Amygdala (tissue), 56 donors: ENCODE results near the gene PIGC.

Source experiments
- DNase-seq, 56 donors: peaks; one replicate each; lab custom pipeline; 2025; lab: John Stamatoyannopoulos, UW

Gene PIGC

DNA sequence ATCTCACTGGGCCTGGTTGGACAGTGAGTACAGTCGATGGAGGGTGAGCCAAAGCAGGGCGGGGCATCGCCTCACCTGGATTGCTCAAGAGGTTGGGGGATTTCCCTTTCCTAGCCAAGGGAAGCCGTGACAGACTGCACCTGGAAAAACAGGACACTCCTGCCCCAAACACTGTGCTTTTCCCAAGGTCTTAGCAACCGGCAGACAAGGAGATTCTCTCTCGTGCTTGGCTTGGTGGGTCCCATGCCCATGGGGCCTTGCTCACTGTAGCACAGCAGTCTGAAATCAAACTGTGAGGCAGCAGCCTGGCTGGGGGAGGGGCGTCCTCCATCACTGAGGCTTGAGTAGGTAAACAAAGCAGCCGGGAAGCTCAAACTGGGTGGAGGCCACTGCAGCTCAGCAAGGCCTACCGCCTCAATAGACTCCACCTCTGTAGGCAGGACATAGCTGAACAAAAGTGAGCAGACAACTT lies 12.1 kb downstream of the PIGC start:
- no peak for DNase-seq

DNA sequence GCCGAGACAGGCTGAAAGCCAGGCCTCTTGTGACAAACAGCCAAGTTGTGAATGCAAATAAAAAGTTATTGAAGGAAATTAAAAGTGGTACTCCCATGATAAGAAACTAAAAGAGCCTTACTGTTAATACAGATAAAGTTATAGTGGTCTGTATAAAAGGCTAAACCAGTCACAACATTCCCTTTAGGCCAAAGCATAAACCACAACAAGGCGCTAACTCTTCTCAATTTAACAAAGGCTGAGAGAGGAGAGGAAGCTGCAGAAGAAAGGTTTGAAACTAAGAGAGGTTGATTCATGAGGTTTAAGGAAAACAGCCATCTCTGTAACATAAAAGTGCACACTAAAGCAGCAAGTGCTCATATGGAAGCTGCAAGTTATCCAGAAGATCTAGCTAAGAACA lies 12.7 kb downstream of the PIGC start:
- DNase-seq = no peak

DNA sequence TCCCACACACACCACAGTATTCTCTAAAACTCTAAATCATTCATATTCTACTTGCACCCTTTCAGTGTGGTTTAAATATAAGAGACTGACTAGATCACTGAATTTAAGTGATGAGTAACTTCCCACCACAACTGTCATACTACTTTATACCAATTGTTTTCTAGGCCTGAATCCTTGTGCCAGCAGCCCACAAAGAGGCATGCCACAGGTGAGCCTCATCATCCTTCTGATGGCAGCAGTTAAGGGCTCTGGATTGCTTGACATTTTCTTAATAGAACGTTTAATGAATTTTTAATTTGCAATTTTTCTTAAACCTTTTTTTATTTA lies 13.8 kb downstream of the PIGC start:
- no peak for DNase-seq

DNA sequence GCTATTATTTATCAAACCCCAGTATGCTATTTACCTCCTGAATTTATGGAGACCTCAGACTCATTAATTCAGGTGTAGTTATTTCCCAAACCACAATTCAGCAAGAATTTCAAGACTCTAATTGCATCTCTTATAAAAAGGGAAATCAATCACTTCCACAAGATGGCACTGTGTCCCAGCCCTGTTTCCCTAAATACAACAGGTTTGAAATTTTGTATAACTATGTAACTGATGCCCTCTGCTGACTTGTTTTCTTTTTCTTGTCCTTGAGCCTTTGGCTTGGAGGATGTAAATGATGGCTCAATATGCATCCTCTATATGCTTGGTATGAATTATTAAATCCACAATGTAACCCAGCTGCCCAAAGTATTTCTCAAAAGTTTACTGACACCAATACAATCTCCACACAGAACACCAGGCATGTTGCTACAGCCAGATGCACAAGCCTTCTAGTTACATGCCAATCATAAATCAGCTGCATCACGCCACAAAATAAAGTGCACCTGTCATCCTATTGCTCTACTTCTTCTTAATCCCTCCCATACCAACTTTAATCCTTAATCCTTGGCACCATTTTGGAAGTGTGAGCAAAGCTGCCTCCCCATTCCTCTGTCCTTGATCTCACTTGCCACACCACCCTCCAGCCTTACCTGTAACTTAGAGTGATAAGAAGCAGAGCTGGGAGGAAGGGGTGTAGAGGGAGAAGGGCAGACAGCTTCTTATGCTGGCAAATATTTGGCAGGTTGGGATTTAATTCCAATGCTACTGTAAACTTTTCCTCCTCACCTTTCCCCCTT lies 14.3 kb downstream of the PIGC start:
- DNase-seq = peak in 7 of 56 donors; percentile 0 to 54 (median 11)

DNA sequence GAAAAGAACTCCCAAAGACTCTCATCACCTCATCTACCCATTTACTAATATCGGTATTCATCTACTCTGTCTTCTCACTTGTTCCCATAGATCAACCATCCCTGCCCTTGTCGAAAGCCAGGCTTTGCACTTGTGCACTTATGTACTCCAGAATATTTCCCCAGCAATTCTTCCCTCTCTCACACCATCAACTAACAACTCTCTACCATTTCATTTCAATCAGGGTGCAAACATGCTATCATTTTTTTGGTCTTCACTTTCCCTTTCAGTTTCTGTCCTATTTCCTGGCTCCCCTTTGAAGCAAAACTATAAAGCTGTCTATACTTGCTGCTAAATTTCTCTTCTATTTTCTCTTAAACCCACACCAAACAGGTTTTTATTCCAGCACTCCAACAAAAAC lies 16.7 kb downstream of the PIGC start:
- DNase-seq = peak in 1 of 56 donors; percentile 7

DNA sequence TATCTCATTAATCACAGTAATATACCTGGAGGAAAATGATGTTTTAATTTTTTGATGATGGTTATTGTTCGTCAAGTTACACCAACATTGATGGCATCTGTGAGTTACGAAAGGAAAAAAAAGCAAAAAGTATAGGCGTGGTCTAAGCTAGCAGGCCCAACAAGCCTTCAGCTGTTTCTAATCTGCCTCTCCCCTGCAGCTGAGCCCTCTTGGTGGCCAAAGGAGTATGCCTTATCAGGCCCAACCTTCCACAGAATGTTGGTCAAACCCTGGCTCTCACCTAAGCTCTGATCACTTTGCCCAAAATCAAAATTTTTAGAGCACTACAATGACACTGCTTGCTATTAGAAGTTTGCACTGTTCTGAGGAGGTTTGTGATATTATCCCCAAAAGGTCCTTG lies 18.5 kb downstream of the PIGC start:
- no peak for DNase-seq

DNA sequence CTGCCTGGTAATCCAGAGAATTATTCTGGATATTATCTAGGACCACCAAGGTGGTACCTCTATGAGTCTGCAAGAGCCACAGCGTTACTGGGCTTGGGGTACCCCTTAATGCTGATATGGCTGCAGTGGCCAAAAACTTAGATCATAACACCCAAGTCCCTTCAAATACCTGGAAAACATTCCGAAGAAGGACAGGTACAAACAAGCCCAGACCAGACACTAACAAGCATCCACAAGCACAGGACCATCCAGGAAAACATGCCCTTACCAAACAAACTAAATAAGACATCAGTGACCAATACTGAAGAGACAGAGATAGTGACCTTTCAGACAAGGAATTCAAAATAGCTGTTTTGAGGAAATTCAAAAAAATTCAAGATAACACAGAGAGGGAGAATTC lies 20.5 kb downstream of the PIGC start:
- DNase-seq = no peak

DNA sequence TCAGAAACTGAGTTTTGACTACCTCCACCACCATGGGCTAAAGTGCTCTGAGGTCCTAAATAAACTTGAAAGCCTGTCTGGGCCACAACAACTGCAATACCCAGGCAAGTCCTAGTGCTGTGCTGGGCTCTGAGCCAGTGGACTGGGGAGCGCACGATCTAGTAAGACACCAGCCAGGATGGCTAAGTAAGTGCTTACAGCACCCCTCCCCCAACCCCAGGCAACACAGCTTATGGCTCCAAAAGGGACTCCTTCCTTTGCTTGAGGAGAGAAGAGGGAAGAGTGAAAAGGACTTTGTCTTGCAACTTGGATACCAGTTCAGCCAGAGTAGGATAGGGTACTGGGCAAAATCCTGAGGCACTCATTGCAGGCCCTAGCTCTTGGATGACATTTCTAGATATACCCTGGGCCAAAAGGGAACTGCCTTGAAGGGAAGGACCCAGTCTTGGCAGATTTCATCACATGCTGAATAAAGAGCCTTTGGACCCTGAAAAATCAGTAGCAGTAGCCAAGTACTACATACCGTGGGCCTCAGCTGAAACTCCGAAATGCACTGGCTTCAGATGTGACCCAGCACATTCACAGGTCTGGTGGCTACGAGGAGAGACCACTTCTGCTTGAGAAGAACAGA lies 21.8 kb downstream of the PIGC start:
- DNase-seq = peak in 31 of 56 donors; percentile 3 to 73 (median 29)

DNA sequence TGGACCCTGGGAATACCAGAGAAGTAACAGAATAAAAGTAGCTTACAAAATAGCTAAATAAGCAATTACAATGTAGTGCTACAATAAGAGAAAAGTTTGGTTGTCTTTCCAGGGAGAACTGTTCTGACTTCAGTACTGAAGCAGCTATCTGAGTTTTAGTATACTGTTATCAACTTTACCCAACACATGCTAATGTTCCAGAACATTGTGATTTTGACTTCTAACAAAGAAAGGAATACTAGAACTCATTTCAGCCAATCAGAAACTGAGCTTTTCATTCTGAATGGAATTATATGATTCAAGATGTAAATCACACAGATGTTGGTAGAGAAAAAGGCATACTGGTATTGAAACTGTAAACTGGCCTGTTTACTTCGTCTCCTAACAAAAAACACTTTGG lies 23.5 kb downstream of the PIGC start, which contains the start of gene C1orf105:
TSS of gene C1orf105 (plus strand) at position 301 of the 400 bp plus-strand sequence. CDS start 201 bp downstream, outside the sequence.
- DNase-seq = no peak

DNA sequence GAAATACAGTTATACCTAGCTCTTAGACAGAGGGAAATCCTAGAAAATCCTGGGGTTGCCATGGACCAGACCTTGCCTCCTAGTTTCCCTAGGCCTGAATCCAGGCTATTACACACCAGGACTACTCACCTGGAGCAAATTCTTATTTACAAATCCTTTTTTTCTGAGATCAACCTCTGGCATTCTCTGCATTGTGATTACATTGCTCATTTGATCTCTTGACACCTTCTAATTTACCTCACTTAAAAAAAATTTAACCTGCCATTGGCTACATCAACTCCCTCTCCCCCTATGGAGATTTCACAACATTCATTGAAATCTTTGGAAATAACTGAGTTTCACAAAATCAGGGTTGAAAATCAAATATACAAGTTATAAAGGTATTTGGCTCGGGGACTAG lies 26.3 kb downstream of the PIGC start:
- no peak for DNase-seq

DNA sequence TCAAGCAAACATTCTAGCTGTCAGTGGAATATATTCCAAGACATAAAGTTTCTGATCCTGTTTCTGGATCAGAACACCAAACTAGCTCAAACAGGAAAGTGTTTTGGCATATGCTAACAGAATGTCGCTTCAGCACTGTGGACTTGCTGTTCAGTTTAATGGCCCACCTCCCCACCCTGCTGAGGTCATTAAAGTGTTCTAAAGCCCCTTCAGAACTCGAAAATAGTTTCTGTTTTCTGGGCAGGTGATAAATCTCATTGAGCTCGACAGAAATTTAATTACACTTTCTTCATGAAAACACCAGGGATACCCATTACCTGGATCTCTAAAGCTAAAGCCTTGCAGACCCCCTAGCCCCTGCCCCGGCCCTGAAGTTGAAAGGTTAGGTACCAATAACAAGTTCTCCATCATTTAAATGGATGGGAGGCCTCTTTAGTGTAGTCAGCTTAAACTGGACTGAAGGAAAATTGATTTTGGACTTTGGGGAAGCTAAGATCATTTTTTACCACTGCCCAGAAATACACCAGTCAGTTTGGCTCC lies 27.3 kb downstream of the PIGC start:
- DNase-seq = no peak

DNA sequence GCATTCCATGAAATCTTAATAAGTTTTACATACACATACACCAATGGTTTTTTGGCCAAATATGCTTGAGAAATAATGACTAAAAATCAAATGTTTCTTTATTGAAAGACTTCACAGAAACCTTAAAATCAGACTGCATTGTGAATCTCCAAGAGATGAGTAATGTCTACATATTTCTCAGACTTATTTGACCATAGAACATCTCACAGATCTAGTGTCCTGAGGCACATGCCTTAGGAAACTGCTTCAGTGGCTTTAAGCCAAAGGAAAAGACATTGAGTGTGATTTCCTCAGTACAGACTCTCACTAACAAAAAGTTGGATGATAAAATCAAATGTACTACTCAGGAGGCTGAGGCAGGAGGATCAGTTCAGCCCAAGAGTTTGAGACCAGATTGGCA lies 29.5 kb downstream of the PIGC start:
- DNase-seq = no peak

DNA sequence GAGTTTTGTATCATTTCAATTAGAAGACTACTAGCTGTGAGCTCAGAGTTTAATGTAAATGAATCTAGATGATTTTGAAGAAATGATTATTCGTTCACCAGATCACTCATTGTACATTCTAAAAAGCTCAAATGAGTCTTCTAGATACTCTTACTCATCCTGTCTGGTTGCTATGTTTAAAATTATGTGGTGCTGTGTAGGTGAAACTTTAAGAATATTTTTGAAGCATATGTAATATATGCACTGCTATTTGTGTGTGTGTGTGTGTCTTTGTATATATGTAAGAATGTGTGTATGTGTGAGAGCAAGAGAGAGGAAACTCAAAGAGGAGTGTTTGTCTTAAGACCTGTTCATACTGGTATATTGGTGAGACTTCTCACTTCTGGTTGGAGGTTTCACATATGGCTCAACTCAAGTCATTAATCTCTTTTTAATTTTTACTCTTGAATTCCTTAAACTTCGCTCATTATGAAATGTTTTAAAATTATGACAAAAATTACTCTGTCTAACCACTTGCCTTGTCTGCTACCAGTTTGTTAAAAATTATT lies 32.0 kb downstream of the PIGC start:
- DNase-seq = no peak

DNA sequence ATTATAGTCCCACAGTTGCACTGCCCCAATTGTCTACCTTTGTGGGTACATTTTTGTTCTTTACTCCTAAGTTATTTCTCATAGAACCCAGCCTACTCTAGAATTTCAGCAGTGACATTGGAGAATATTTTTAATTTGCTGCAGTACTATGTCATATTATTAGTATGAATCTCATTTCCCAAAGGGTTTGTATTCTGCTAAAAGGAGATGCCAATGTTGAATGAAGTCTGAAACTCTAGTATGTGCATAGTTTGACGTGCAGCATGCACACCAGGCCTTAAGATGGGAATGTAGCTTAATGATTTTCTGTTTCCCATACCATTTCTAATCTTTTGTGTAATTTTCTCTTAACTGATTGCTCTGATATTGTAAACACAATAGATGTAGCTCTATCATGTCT lies 33.8 kb downstream of the PIGC start:
- DNase-seq = no peak

DNA sequence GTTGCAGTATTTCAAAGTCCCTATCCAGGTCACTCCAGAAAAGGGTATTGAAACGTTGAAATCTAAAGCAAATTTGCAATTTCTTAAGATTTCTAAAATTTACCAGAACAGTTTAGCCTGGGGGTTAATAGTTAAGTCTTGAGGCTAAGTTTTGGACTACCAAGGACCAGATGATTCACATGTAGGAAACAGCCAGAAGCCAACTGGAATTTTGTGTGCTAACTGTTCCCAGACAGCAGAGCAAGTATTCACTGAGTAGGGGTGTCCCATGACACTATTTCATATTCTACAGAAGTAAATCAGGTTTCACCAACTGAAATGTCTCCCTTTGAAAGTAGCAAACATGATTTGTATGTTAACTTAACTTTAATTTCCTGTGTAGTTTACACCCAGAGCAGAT lies 34.9 kb downstream of the PIGC start:
- no peak for DNase-seq

DNA sequence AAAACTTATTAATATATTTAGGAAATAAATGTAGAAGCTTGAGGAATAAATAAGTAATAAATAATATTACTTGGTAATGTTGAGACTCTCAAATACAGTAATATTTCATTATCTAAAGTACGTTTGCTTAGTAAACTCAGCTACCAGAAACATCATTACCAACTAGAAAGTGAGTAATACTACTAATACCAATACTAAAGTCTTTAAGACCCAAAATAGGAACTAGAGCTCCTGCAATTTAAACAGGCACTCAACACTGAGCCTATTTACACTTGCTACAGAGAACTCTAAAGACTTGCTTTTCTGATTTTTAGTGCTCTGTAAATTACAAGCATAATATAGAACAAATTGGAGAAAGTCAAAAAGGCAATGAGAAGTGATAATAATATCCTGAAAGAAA lies 36.9 kb downstream of the PIGC start:
- DNase-seq = no peak

DNA sequence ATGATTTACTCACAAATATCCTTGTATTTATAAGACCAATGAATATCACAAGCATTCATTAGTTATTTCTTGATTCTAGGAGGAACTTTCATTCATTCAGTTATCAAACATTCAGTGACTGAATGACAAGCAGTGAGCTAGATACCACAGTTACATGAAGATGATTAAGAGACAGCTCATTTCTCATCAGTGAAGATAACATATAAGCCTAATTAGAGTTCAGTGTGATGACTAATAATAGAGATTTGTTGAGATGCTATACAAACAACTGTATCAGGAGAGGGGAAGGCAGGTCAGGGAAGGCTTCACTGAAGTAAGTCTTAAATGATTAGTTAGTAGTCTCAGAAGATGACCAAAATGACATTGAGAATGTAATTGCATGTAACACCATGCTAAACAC lies 38.0 kb downstream of the PIGC start:
- DNase-seq = no peak

DNA sequence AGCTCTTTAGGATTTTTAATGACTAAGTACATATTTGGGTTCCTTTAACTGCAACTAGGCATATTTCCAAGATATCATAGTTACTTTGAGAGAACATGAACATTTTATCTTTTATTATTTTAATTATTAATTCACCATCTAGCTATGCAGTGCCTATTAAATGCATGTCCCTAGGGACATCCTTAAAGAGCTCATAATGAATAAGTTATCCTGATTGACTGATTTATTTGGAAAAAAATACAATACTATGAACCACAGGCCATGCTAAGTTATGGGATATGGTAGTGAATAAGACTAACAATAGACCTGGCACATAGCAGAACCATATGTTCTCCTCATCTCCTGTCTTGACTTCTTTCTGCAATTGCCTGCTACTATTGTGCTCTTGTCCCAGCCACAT lies 39.7 kb downstream of the PIGC start:
- no peak for DNase-seq

DNA sequence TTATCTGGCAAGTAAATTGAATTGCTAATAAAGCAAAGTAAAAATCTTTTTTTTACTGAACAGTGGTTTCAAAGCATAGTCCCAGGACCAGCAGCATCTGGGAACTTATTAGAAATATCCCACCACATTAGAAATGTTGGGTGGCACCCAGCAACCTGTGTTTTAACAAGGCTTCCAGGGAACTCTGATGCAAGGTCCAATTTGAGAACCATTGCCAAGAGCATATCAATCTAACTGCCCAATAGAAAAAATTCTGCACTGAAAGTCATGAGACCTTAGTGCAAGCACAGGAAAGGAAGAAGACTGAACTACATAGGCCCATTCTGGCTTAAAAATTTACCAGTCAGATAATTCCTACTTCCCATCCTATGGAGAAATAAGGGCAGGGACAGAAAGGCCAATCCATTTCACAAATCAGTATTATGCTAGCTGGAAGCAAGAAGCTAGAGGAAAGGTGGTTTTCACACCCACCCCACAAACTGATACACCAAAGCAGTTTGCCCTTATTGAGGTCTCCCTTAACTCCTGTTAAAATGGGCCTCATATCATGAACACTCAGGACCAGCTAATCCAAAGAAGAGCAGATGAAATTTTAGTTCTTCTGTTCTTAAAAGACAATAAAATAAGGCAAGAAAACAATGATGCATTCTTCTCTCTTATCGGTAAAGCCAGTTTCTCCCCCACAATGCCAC lies 40.8 kb downstream of the PIGC start:
- DNase-seq = no peak

DNA sequence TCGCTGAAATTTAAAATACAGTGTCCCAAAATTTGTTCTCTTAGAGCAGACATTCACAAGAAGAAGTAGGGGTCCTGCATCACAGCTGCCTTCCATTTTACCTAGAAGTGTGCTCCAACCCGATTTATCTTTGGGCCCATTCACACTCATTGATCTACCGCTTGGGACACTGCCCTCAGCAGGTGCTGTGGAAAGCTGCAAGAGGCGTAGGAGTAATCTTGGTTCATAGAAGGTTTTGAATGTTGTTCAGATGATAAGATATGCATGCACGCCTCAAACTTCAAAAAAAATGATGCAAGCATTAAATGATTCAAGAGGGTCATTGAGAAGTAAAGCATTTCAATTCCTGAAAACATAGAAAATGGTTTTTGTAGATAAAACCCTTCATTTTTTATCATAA lies 42.0 kb downstream of the PIGC start:
- no peak for DNase-seq

DNA sequence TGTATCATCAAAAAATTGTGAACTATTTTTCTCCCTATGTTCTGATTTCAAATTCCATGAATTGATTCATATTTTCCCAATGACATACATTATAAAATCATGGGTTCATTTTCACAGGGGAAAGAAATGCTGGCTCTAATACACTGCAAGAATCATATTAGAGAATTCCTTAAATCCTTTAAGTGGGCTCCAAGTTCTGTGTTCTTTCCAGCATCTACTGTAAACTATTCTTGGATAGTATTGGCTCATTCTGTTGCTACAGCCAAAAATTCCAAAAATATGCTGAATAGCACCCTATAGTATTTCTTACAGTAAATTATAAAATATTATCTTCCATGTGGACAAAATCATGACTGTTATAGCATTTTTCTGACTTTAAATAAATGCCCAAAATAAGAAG lies 42.4 kb downstream of the PIGC start:
- no peak for DNase-seq
